ENCODE results near the gene CPNE2.

- TF ChIP-seq GATA2 (IDR thresholded peaks at IDR 0.05; ENCODE audit: low read depth, low read length): no peak
- no peak for TF ChIP-seq GATA3 (IDR thresholded peaks at IDR 0.05; ENCODE audit: low read depth, low read length)
Observed at GRCh38 chr16:57148481-57148880, 56.1 kb downstream of the CPNE2 start.

All from SH-SY5Y (cell line).